H9 (cell line): ENCODE measurements around the gene CCDC124. TPM values are rescaled to one million over a fixed set of nuclear protein-coding genes. Genes with fewer than 3 reads are reported as not detected.
A peak's percentile ranks its signal among the peaks of the same experiment; 100 is the strongest.

ENCODE experiments used
- DNase-seq: peaks from one replicate; pipeline ENCODE4 v3.0.0-alpha.2; 2017
- H2AFZ ChIP-seq: one replicate; pipeline ENCODE4 v1.6.1; 2013; ENCODE audit warnings: mild to moderate bottlenecking, low read length, control low read depth, moderate library complexity
- H2AK5ac ChIP-seq: 2 replicates; pipeline ENCODE4 v1.6.1; 2013; ENCODE audit warnings: low read length, control low read depth, mixed read lengths; ENCODE audit not compliant: insufficient read length
- H2BK120ac ChIP-seq: one replicate; pipeline ENCODE4 v1.6.1; 2013; ENCODE audit warnings: low read depth, mild to moderate bottlenecking, low read length, control low read depth, inconsistent platforms; ENCODE audit not compliant: poor library complexity, severe bottlenecking
- H2BK12ac ChIP-seq: 2 replicates; pipeline ENCODE4 v1.6.1; 2013; ENCODE audit warnings: low read length, control low read depth, mixed read lengths, low read depth; ENCODE audit not compliant: insufficient read length
- H2BK15ac ChIP-seq: 2 replicates; pipeline ENCODE4 v1.6.1; 2013; ENCODE audit warnings: low read depth, low read length, control low read depth
- H2BK20ac ChIP-seq: one replicate; pipeline ENCODE4 v1.6.1; 2013; ENCODE audit warnings: low read depth, mild to moderate bottlenecking, low read length, control low read depth, inconsistent platforms; ENCODE audit not compliant: poor library complexity, severe bottlenecking
- H2BK5ac ChIP-seq: 2 replicates; pipeline ENCODE4 v1.6.1; 2013; ENCODE audit warnings: low read length, control low read depth, mixed read lengths; ENCODE audit not compliant: insufficient read length
- H3K14ac ChIP-seq: 2 replicates; pipeline ENCODE4 v1.6.1; 2013; ENCODE audit warnings: low read length, control low read depth; ENCODE audit not compliant: insufficient read depth
- H3K18ac ChIP-seq: 2 replicates; pipeline ENCODE4 v1.6.1; 2013; ENCODE audit warnings: low read depth, mild to moderate bottlenecking, mixed read lengths, low read length, control low read depth; ENCODE audit not compliant: insufficient read length
- H3K23ac ChIP-seq: 2 replicates; pipeline ENCODE4 v1.6.1; 2013; ENCODE audit warnings: low read length, control low read depth, mixed read lengths, low read depth; ENCODE audit not compliant: insufficient read length
- H3K23me2 ChIP-seq: 2 replicates; pipeline ENCODE4 v1.6.1; 2013; ENCODE audit warnings: low read depth, mild to moderate bottlenecking, mixed read lengths, low read length, control low read depth; ENCODE audit not compliant: insufficient read length, poor library complexity, severe bottlenecking
- H3K27ac ChIP-seq: 2 replicates; pipeline ENCODE4 v1.5.1; 2013; ENCODE audit warnings: low read length, control low read depth, mixed read lengths, low read depth; ENCODE audit not compliant: insufficient read length
- H3K27me3 ChIP-seq: 2 replicates; pipeline ENCODE4 v1.6.1; 2013; ENCODE audit warnings: low read length, control low read depth, inconsistent platforms; ENCODE audit not compliant: insufficient read depth
- H3K4ac ChIP-seq: 2 replicates; pipeline ENCODE4 v1.6.1; 2013; ENCODE audit warnings: low read depth, mild to moderate bottlenecking, control low read depth, inconsistent platforms, low read length, moderate library complexity
- H3K4me1 ChIP-seq: 2 replicates; pipeline ENCODE4 v1.6.1; 2013; ENCODE audit warnings: low read length, control low read depth, inconsistent platforms; ENCODE audit not compliant: insufficient read depth
- H3K4me2 ChIP-seq: 2 replicates; pipeline ENCODE4 v1.6.1; 2013; ENCODE audit warnings: low read length, control low read depth, mixed read lengths; ENCODE audit not compliant: insufficient read length, insufficient read depth
- H3K56ac ChIP-seq: 2 replicates; pipeline ENCODE4 v1.6.1; 2013; ENCODE audit warnings: low read depth, mild to moderate bottlenecking, mixed read lengths, low read length, control low read depth; ENCODE audit not compliant: insufficient read length
- H3K79me1 ChIP-seq: 2 replicates; pipeline ENCODE4 v1.6.1; 2013; ENCODE audit warnings: low read depth, mild to moderate bottlenecking, moderate library complexity, low read length, control low read depth, inconsistent platforms; ENCODE audit not compliant: insufficient read depth, poor library complexity, severe bottlenecking
- H3K79me2 ChIP-seq: 2 replicates; pipeline ENCODE4 v1.6.1; 2013; ENCODE audit warnings: low read length, control low read depth, inconsistent platforms; ENCODE audit not compliant: insufficient read depth
- H3K9ac ChIP-seq: 2 replicates; pipeline ENCODE4 v1.6.1; 2013; ENCODE audit warnings: low read length, control low read depth, mixed read lengths; ENCODE audit not compliant: insufficient read length; ENCODE audit errors: extremely low read depth
- H3K9me3 ChIP-seq: one replicate; pipeline ENCODE4 v1.6.1; 2013; ENCODE audit warnings: low read depth, low read length, inconsistent platforms; ENCODE audit not compliant: control insufficient read depth
- H3T11ph ChIP-seq: one replicate; pipeline ENCODE4 v1.6.1; 2013; ENCODE audit warnings: mild to moderate bottlenecking, low read length, control low read depth, inconsistent platforms
- H4K20me1 ChIP-seq: one replicate; pipeline ENCODE4 v1.6.1; 2013; ENCODE audit not compliant: control insufficient read depth, insufficient read length, insufficient read depth
- H4K5ac ChIP-seq: 2 replicates; pipeline ENCODE4 v1.6.1; 2013; ENCODE audit warnings: low read depth, mild to moderate bottlenecking, mixed read lengths, low read length, control low read depth; ENCODE audit not compliant: insufficient read length
- H4K8ac ChIP-seq: replicated peaks from 2 replicates; pipeline ENCODE4 v1.6.1; 2013; ENCODE audit warnings: low read length, control low read depth, mixed read lengths, low read depth; ENCODE audit not compliant: insufficient read length
- H4K91ac ChIP-seq: 2 replicates; pipeline ENCODE4 v1.6.1; 2013; ENCODE audit warnings: low read depth, mild to moderate bottlenecking, moderate library complexity, mixed read lengths, low read length, control low read depth; ENCODE audit not compliant: insufficient read length
- H3K27ac Mint-ChIP-seq, 3 experiments: 2 replicates in 2 of 3; 3 replicates in 1 of 3; pipeline ENCODE4 v1.8.0; 2020 to 2021; ENCODE audit warnings: mixed read lengths in 3 of 3, mild to moderate bottlenecking in 1 of 3, moderate library complexity in 1 of 3
- H3K27me3 Mint-ChIP-seq: 2 replicates; pipeline ENCODE4 v1.8.0; 2021; ENCODE audit warnings: low read depth, mild to moderate bottlenecking, moderate library complexity, mixed read lengths
- H3K36me3 Mint-ChIP-seq, 3 experiments: 2 replicates in 2 of 3; 3 replicates in 1 of 3; pipeline ENCODE4 v1.8.0; 2020 to 2021; ENCODE audit warnings: low read depth in 3 of 3, mixed read lengths in 3 of 3; ENCODE audit not compliant: insufficient read depth in 1 of 3
- H3K4me1 Mint-ChIP-seq, 2 experiments: 2 replicates each; pipeline ENCODE4 v1.8.0; 2020; ENCODE audit warnings: mixed read lengths in 2 of 2
- H3K4me3 Mint-ChIP-seq, 2 experiments: 2 replicates in 1 of 2; 3 replicates in 1 of 2; pipeline ENCODE4 v1.8.0; 2020 to 2021; ENCODE audit warnings: mild to moderate bottlenecking in 2 of 2, mixed read lengths in 2 of 2, moderate library complexity in 1 of 2
- H3K9me3 Mint-ChIP-seq, 2 experiments: 2 replicates in 1 of 2; 3 replicates in 1 of 2; pipeline ENCODE4 v1.8.0; 2020; ENCODE audit warnings: mild to moderate bottlenecking in 2 of 2, mixed read lengths in 2 of 2, moderate library complexity in 1 of 2
- WGBS: extraction: QIAGEN DNeasy Blood & Tissue Kit; methylation state at CpG from one replicate; pipeline ENCODE4 v1.1.7; 2013; ENCODE audit warnings: missing lambda C conversion rate, low lambda C conversion rate, mixed read lengths; ENCODE audit not compliant: insufficient read length; ENCODE audit errors: extremely low coverage; 5-methylcytosine and 5-hydroxymethylcytosine counted together
- total RNA-seq: library from RNA; stranded (reverse); gene quantifications from 2 replicates; pipeline ENCODE4 v1.2.1, GENCODE V29; 2021
- TF ChIP-seq, protein P1 (sequence below): fragments of 200-600 bp; sonication (generic); conservative IDR thresholded peaks from 3 replicates; pipeline ENCODE4 v1.8.0; 2021; ENCODE audit warnings: antibody characterized with exemption, mild to moderate bottlenecking

The CCDC124 gene
- total RNA-seq, 1 experiment from 2014 or later, result 119 TPM

DNA sequence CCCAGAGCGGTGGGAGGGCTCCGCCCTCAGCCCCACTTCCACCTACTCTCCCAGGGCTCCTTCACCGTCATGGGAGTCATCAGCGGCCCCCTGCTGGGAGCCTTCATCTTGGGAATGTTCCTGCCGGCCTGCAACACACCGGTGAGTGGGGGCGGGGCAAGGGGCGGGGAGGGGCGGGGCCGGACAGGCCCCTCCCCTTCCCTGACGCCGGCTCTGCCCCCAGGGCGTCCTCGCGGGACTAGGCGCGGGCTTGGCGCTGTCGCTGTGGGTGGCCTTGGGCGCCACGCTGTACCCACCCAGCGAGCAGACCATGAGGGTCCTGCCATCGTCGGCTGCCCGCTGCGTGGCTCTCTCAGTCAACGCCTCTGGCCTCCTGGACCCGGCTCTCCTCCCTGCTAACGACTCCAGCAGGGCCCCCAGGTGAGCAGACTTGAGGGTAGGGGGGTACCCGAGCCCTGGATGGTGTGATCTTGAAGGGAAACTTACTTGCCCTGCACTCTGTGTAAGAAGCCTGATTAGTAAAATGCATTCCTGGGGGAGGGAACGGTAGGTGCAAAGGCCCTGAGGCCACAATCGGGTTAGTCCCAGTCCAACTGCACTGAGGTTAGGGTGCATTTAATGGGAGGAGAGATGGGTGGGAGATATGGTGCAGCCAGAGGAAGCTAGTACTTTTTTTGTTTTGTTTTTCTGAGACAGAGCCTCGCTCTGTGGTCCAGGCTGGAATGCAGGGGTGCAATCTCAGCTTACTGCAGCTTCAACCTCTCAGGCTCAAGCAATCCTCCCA is 49.0 kb upstream of the CCDC124 start:
- Histone ChIP-seq H4K5ac (no peak overlapping the region), H3K4me2 (no peak overlapping the region)
- no CpG with 5 or more reads among the region's 33 CpGs for WGBS

More for the DNA sequence above, 49.0 kb upstream of the CCDC124 start:
- Histone ChIP-seq H2BK15ac (no peak overlapping the region), H3K9ac (no peak overlapping the region), H2AK5ac (no peak overlapping the region), H3K9me3 (no peaks in the 10 kb centered on the region), H2BK5ac (no peak overlapping the region), H4K91ac (no peak overlapping the region), H3K56ac (no peak overlapping the region), H2AFZ (no peak overlapping the region), H3K79me1 (no peaks in the 10 kb centered on the region), H3K4ac (no peak overlapping the region), H3K4me1 (no peaks in the 10 kb centered on the region), H4K8ac (no peak overlapping the region), H3K27me3 (no peaks in the 10 kb centered on the region), H3T11ph (no peak overlapping the region), H2BK12ac (no peak overlapping the region), H3K14ac (no peak overlapping the region), H2BK20ac (no peak overlapping the region), H4K20me1 (no peaks in the 10 kb centered on the region), H3K27ac (no peak overlapping the region), H3K23ac (no peak overlapping the region), H2BK120ac (no peak overlapping the region), H3K18ac (no peak overlapping the region), H3K23me2 (no peaks in the 10 kb centered on the region), H3K79me2 (no peaks in the 10 kb centered on the region)
- H3K9me3 Mint-ChIP-seq, result no peaks in the 10 kb centered on the region
- peaks cover 2% of the 10 kb centered on the region; the same call in 1 of the 2 replicates for H3K27me3 Mint-ChIP-seq
- H3K36me3 Mint-ChIP-seq, result no peaks in the 10 kb centered on the region
- TF ChIP-seq, protein P1, sequence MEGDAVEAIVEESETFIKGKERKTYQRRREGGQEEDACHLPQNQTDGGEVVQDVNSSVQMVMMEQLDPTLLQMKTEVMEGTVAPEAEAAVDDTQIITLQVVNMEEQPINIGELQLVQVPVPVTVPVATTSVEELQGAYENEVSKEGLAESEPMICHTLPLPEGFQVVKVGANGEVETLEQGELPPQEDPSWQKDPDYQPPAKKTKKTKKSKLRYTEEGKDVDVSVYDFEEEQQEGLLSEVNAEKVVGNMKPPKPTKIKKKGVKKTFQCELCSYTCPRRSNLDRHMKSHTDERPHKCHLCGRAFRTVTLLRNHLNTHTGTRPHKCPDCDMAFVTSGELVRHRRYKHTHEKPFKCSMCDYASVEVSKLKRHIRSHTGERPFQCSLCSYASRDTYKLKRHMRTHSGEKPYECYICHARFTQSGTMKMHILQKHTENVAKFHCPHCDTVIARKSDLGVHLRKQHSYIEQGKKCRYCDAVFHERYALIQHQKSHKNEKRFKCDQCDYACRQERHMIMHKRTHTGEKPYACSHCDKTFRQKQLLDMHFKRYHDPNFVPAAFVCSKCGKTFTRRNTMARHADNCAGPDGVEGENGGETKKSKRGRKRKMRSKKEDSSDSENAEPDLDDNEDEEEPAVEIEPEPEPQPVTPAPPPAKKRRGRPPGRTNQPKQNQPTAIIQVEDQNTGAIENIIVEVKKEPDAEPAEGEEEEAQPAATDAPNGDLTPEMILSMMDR, result no peak
- H3K27ac Mint-ChIP-seq, result no peak overlapping the region
- no peaks in the 10 kb centered on the region for H3K4me1 Mint-ChIP-seq
- DNase-seq, result peak; percentile 34
- H3K4me3 Mint-ChIP-seq, result no peak overlapping the region
